Activated CD8-positive, alpha-beta memory T cell treated with anti-CD3 and anti-CD28 coated beads for 1 hour (primary cell): ENCODE results near the gene NDRG3.
"Not testable (repeated sequence)": the region's sequence is repeated elsewhere in the genome, so short reads cannot be mapped to it uniquely, and the experiment has no call there.

Experiments used
- DNase-seq, 2 donors: peaks; one replicate each; pipeline ENCODE4 v3.0.0-alpha.2; 2020; ENCODE audit warnings: low read depth in 1 of 2; ENCODE audit errors: extremely low read depth in 1 of 2

The NDRG3 gene

DNA sequence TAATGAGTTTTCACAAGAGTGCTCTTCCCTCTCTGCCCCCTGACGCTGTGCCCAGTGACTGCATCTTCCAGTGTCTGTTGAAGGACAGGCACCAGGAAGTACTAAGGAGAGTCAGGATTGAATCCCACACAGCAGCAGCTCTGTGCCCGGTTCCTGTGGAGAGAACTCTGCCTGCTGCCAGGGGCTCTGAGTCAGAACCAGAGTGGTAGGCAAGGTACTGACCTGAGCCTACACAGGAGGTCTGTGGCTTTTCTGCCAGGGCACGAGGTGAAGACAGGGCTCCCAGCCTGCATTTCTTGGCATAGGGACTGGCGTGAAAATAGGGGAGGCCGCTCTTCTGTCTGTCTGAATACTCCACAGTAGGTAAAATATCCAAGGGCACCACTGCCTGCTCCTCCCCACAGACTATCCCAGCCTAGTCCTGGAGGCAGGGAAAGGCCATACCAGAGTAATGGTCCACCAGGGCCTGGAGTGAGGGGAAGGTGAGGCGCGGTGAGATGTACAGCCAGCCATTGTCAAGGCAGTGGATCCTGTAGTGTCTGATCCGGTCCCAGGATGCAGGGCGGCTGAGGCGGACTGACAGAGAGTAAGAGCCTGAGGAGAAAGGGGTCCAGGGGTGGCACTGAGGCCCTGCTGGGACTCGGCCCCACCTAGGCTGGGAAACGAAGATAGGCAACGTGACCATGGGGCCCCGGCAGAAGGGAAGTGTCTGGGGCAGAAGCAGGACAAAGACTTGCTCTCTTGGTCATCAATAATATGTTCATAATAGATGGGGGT, 130.9 kb downstream of the NDRG3 start:
- DNase-seq: no peak

DNA sequence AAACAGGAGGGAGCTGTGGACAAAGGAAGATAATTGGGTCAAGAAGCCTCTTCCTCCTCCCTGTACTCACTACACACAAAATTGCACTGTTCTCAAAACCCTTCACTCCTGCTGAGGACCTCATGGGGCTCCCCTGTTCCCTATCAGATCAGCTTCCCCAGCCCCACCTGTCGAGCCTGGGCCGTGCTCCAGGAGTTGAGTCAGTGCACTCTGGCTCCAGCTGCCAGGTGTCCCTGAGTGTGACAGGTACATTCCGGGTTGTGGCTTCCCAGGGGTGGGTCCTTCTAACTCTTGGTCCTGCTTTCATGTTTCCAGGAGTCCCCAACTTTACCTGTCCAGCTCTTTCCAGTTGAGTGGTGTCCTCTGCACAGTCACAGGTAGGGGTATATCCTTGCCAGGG, 131.9 kb downstream of the NDRG3 start:
- DNase-seq: no peak

DNA sequence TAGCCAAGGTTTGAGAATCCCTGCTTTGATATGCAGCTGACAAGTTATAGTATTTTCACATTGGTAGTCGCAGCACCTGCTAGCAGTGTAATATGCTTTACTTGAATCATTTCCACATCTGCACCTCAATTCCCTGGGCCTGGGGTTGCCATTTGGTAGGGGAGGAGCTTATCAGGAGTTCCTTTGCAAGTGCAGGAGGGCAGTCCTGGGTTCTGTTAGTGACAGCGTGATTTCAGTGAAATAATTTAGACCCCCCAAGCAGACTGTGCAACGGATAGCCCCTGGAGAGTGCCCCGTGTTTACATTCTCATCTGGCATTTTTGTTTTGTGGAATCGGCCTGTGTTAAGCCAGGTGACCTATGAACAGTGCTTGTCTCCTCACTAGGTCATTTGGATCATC, 134.3 kb downstream of the NDRG3 start:
- no peak for DNase-seq

DNA sequence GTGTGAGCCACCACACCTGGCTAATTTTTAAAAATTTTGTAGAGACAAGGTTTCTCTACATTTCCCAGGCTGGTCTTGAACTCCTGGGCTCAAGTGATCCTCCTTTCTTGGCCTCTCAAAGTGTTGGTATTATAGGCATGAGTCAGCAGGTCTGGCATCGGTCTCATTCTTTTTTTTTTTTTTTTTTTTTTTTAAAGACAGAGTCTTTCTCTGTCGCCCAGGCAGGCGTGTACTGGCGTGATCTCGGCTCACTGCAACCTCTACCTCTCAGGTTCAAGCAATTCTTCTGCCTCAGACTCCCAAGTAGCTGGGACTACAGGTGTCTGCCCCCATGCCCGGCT, 137.5 kb downstream of the NDRG3 start:
- DNase-seq: not testable (repeated sequence)

DNA sequence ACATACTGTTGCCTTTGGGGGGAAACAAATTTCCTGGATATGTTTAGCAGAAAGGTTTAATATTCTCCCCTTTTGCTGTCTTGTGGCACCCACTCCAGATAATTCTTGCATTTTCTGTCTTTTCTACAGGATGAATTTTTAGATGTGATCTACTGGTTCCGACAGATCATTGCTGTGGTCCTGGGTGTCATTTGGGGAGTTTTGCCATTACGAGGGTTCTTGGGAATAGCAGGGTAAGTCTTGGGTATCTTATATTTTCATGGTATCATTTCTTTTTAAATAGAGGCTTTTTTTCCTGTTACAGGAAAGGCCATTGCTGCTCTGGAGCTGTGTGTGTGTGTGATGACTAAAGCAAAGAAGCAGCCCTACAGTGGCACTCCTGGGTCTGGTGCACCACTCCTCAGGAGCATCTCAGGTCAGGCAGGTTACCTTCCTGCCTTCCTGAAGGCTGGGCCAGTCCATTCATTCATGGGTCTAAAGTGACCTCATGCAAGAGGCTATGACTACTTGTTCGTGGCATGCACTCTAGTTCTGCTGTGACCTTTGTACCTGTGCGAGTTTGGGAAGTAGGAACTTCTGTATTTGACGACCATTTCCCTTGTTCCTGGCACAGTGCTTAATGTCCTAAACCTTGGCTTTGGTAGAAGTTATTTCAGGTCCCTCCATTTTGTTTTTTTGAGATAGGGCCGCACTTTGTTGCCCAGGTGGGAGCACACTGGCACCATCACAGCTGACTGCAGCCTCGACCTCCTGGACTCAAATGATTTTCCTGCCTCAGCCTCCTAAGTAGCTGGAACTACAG, 138.1 kb downstream of the NDRG3 start:
- DNase-seq: no peak

DNA sequence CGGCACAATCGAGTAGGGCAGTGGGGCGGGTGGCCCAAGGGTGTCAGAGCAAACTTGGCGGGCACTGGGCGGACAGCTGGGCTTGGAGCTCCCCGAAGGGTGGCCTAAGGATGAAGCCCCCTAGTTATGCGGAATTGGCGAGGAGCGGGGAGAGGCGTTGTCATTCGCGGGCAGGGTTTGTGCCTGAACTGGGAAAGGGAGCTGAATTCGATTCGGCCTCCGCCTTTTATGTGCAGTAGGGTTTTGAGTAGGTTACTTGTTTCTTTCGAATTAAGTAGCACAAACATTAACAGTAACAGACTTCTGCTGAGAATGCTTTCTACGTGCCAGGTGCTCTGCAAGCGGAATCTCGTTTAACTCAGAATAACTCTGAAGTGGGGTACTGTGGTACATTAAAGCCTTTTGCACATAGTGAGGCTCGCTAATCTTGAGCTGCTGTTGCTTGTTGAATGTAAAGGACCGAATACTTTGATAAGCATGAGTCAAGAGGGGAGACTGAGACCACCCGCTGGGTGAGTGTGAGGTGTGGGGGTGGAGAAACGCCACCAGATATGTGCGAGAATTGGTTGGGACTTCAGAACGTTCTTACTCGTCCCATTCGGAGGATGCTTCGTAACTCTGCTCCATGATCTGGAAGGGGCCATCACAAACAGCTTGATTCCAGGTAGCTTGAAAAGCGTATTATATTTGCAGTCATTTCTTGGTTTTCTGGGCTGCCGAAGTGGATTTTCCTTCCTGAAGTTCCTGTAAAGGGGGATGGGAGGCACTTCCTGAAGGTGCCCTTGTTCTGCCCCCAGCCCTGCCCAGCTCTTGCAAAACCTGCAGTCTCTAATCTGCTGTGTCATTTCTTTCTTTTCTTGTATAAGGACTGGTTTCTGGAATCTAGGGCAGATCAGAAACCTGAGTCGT, 139.5 kb downstream of the NDRG3 start:
- no peak for DNase-seq

DNA sequence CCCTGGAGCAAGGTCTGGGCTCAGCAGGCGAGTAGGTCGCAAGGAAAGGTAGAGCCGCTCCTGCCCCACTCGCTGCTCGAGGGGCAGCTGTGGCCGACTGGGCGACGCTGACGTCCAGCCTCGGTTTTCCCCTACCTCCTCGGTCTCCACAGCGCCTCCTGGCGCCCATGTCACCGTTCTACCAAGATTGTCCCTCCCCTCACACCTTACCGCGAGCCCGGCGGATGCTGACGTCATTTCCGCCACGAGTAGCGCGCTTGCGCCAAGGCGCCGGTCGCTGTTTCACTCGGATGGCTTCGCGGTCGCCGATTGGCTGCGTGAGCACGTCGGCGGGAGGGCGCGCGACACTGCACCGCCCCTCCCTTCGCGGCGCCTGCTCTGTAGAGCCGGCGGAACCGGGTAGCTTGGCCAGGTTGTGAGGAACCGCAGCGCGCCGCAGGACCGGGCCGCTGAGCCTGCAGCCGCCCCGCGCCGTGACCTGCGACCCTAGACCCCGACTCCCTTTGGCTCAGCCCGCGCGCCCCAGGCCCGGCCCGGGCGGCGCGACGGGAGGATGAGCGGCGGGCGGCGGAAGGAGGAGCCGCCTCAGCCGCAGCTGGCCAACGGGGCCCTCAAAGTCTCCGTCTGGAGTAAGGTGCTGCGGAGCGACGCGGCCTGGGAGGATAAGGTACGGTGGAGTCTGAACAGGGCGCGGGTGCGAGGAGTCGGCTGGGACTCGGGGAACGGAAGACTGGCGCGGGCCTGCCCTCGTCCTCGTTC, 140.3 kb downstream of the NDRG3 start, which contains the start of gene RAB5IF:
Gene RAB5IF, plus strand, starts transcription at position 381 of the 759 bp plus-strand sequence. Its CDS starts 173 bp downstream, at position 554.
- DNase-seq: peak; percentile 96 to 99

DNA sequence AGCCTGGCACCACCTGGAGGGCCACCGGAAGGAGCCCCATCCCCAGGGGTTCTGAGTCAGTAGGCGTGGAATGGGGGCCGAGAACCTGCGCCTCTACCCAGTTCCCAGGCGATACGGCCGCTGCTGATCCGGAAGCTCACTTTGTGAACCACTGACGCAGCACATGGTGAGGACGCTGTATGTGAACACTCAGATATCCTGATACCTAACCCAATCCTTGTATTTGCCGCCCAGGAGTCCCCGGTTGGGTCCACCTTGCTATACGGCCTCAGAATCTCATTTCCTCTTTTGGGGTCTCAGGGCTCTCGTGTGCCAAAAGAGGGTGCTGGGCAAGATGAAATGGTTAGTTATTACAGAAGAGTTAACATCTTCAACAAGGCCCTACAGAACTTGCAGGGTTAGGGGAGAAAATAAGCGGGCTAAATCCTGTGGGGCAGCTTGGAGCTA, 140.9 kb downstream of the NDRG3 start:
- peak in 1 of 2 donors; percentile 13 for DNase-seq
